ENCODE results near the gene ARHGEF6.

DNA sequence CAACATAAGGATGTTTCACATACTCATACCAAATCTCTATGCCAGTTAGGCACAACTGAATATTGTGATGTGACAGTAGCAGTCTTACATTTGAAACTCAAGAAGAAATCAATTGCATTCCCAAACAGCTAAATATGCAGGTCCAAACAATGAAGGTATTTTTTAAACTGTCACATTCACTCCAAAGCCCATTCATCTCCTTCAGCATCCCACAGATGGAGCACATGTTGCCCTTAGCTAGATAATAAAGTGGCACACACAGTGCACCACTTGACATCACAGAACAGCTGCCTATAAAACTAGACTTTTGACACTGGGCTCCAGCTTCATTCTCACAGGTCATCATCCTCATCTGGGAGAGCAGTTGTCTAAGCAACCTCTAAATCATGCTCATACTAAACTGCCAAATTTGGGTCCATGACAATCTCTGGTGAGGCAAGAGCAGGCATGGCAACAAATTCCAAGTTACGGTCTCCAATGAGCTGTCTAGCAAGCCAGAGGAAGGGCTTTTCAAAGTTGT lies 26.2 kb upstream of the ARHGEF6 start:
- no peak for TF ChIP-seq CTCF (IDR thresholded peaks at IDR 0.05; ENCODE audit: insufficient read depth, low read depth, low read length)
- no peak for TF ChIP-seq EZH2 (IDR thresholded peaks at IDR 0.05; ENCODE audit: insufficient read depth, low read length)

Measured in astrocyte (in vitro differentiated cells and primary cell).